ENCODE data around the gene USP44. TPM values are rescaled to one million over a fixed set of nuclear protein-coding genes. Genes with fewer than 3 reads are reported as not detected.
A peak's percentile ranks its signal among the peaks of the same experiment; 100 is the strongest.

Gene USP44
- total and polyA plus RNA-seq, 2 donors from 2014 or later = 0.52 to 2.8 TPM

DNA sequence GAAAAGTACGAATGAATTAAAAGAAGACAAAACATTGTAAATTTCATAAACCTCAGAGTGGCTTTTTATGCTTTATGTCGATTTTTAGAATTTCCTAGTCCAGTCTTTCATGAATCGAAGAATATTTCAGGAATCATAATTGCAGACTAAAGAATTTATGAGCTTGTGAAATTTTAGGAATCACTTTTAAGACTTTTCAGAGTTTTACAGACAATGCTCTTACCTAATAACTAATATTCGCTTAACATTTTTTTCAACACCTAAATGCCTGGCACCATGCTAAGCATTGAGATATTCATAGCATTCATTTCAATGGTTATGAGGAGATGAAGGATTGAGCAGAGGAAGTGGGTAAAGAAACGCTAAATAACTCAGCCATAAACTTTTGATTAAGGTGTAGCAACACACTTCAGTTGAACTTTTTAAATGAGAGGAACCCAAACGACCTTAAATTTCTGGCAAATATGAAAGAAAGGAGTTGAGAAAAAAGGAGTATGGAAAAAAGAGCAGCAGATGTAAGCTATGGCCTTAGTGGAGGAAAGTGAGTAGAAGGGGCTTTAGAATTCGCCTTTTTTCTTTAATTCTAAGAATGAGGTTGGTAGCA lies 739 bp upstream of the USP44 start:
- FAIRE-seq (no peak), DNase-seq (no peak)
- Histone ChIP-seq H3K27ac (ENCODE audit: low read depth in 2 of 2, low read length in 2 of 2) (no peak overlapping the region), H3K9me3 (ENCODE audit: control insufficient read depth in 2 of 3, insufficient read depth in 1 of 3, low read length in 3 of 3) (no peaks in the 10 kb centered on the region), H3K9ac (ENCODE audit: low read length in 3 of 3) (no peak overlapping the region), H3K27me3 (ENCODE audit: control insufficient read depth, insufficient read depth, low read length) (peaks cover 14% of the 10 kb centered on the region), H3K36me3 (ENCODE audit: control insufficient read depth in 2 of 3, insufficient read depth in 3 of 3, low read length in 3 of 3) (no peaks in the 10 kb centered on the region), H3K4me1 (ENCODE audit: control insufficient read depth in 2 of 3, insufficient read depth in 2 of 3, low read depth in 1 of 3, low read length in 3 of 3) (no peaks in the 10 kb centered on the region), H3K4me3 (ENCODE audit: low read length in 3 of 3) (no peak overlapping the region)
- intact Hi-C loops (cut with DNase I) = no loop called here
- TF ChIP-seq, protein P1, sequence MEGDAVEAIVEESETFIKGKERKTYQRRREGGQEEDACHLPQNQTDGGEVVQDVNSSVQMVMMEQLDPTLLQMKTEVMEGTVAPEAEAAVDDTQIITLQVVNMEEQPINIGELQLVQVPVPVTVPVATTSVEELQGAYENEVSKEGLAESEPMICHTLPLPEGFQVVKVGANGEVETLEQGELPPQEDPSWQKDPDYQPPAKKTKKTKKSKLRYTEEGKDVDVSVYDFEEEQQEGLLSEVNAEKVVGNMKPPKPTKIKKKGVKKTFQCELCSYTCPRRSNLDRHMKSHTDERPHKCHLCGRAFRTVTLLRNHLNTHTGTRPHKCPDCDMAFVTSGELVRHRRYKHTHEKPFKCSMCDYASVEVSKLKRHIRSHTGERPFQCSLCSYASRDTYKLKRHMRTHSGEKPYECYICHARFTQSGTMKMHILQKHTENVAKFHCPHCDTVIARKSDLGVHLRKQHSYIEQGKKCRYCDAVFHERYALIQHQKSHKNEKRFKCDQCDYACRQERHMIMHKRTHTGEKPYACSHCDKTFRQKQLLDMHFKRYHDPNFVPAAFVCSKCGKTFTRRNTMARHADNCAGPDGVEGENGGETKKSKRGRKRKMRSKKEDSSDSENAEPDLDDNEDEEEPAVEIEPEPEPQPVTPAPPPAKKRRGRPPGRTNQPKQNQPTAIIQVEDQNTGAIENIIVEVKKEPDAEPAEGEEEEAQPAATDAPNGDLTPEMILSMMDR (IDR thresholded peaks at IDR 0.05; ENCODE audit: borderline replicate concordance, extremely low read depth, insufficient read depth) = no peak

DNA sequence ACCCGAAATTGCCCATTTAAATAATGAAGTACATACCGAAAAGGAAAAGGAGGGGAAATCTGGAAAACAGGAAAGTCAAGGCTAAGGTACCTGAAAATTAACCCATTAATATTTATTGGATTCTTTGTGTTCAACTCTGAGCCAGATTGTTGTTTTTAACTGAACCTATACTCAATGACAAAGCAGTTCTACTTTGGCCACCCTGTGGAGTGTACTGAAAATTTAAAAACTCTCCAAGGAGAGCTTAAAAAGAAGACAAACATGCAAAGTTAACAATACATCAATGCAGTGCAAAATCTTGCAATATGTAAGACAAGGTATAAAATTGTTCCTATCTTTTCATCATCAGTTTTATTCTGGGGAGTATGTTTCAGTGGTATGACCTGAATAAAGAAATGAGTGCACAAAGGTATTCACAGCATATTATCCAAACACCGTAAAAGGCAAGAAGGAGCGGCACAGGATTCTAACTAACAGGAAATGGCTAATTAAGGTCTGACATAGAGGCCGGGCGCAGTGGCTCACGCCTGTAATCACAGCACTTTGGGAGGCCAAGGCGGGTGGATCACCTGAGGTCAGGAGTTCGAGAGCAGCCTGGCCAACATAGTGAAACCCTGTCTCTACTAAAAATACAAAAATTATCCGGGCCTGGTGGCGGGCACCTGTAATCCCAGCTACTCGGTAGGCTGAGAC lies 1.7 kb downstream of the USP44 start:
- peaks cover 28% of the 10 kb centered on the region for H3K27me3 ChIP-seq (ENCODE audit: control insufficient read depth, insufficient read depth, low read length)
- intact Hi-C loops (cut with DNase I) = no loop called here

DNA sequence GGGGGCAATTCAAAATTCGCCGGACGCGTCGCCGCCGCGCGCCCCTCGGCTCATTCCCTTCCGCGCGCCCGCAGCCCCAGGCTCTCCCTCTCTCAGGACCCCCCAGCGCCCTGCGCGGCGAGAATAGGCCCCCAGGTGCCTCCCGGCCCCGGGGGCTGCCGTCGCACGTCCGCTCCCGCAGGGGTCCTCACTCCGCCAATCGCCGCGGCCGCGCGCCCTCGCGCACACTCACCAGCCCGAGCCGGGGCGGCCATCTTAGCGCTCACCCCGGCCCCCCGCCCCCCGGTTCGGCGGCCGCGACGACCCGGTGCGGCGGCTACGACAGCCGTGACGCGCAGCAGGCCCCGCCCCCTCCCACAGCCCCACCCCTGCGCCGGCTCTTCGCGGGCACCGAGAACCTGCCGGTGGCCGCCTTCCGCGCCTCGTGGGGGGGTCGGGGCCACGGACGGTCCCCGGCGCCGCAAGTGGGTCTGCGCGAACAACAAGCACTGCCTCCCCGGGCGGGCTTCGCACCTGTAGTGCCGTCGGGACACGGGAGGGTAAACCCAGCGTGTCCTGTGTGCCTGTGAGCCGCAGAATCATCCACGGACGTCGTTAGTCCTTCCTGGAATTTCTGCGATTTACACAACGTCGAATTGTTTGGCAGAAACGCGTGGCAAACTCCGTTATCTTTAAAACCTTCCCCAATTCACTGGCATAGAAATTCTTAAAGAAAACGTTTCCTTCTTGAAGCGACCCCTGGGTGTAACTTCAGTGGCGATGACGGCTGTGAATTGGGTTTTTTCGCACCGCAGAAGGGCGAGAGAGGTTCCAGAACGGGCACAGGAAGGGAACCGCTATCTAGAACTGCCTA lies 2.5 kb downstream of the USP44 start:
- Histone ChIP-seq H3K9ac (ENCODE audit: low read length in 3 of 3) (peak overlapping the region in 2 of 3 donors; percentile 63 to 65), H3K9me3 (ENCODE audit: control insufficient read depth in 2 of 3, insufficient read depth in 1 of 3, low read length in 3 of 3) (no peaks in the 10 kb centered on the region), H3K4me3 (ENCODE audit: low read length in 3 of 3) (peak overlapping the region; percentile 37 to 74 (median 69)), H3K36me3 (ENCODE audit: control insufficient read depth in 2 of 3, insufficient read depth in 3 of 3, low read length in 3 of 3) (no peaks in the 10 kb centered on the region), H3K27ac (ENCODE audit: low read depth in 2 of 2, low read length in 2 of 2) (peak overlapping the region in 1 of 2 donors; percentile 39), H3K27me3 (ENCODE audit: control insufficient read depth, insufficient read depth, low read length) (peaks cover 28% of the 10 kb centered on the region), H3K4me1 (ENCODE audit: control insufficient read depth in 2 of 3, insufficient read depth in 2 of 3, low read depth in 1 of 3, low read length in 3 of 3) (no peaks in the 10 kb centered on the region)
- FAIRE-seq (no peak), DNase-seq (peak in 4 of 5 donors; percentile 65 to 84 (median 74))
- intact Hi-C loops (cut with DNase I) = no loop called here
- TF ChIP-seq, protein P1 (IDR thresholded peaks at IDR 0.05; ENCODE audit: borderline replicate concordance, extremely low read depth, insufficient read depth) = no peak

More for the DNA sequence above, 1.7 kb downstream of the USP44 start:
- H3K4me1 ChIP-seq (ENCODE audit: control insufficient read depth in 2 of 3, insufficient read depth in 2 of 3, low read depth in 1 of 3, low read length in 3 of 3) = no peaks in the 10 kb centered on the region
- H3K27ac ChIP-seq (ENCODE audit: low read depth in 2 of 2, low read length in 2 of 2) = no peak overlapping the region
- H3K4me3 ChIP-seq (ENCODE audit: low read length in 3 of 3) = peak overlapping the region; percentile 37 to 74 (median 69)
- no peak for DNase-seq
- H3K36me3 ChIP-seq (ENCODE audit: control insufficient read depth in 2 of 3, insufficient read depth in 3 of 3, low read length in 3 of 3) = no peaks in the 10 kb centered on the region
- TF ChIP-seq, protein P1 (IDR thresholded peaks at IDR 0.05; ENCODE audit: borderline replicate concordance, extremely low read depth, insufficient read depth) = no peak
- no peaks in the 10 kb centered on the region for H3K9me3 ChIP-seq (ENCODE audit: control insufficient read depth in 2 of 3, insufficient read depth in 1 of 3, low read length in 3 of 3)
- no peak for FAIRE-seq
- peak overlapping the region in 1 of 3 donors; percentile 63 for H3K9ac ChIP-seq (ENCODE audit: low read length in 3 of 3)

Measured in kidney (tissue), 14 donors.